ENCODE data around the gene TREM1. TPM values are rescaled to one million over a fixed set of nuclear protein-coding genes. Genes with fewer than 3 reads are reported as not detected.

Gene TREM1
- total RNA-seq = 1 to 10 TPM; 1.1 to 9.3 (median 1.2) TPM

GRCh38 chr6:41286544-41287346 lies at the start of gene TREM1:
Gene TREM1 (minus strand): TSS chr6:41286682. CDS start chr6:41286655, 27 bp downstream.
- Histone ChIP-seq H3K4me3 (no peak within 1 kb of the TSS), H3K27me3 (peaks cover 0 to 8% (median 0%) of the 10 kb centered on the region in 4 donors), H3K36me3 (no peaks in the 10 kb centered on the region), H3K4me1 (peaks cover 0 to 10% (median 0%) of the 10 kb centered on the region in 4 donors), H3K27ac (replicated peaks in 1 of 4) (peak within 1 kb of the TSS in 1 of 4 donors; percentile 32), H3K9me3 (no peaks in the 10 kb centered on the region)
- peak; percentile 89 for DNase-seq (ENCODE audit: extremely low spot score)
- intact Hi-C loops (cut with DNase I) = no loop called here
- TF ChIP-seq CTCF (IDR thresholded peaks at IDR 0.05) = no peak
- no peak for TF ChIP-seq POLR2A (IDR thresholded peaks at IDR 0.05; ENCODE audit: low read depth)
- peak; percentile 26 to 41 for TF ChIP-seq POLR2AphosphoS5 (IDR thresholded peaks at IDR 0.05)
- TF ChIP-seq EP300 (IDR thresholded peaks at IDR 0.05) = no peak
- 65% methylated on average over 8 of the region's 8 CpGs for WGBS

- Histone ChIP-seq H3K4me3 (no peak overlapping the region), H3K27ac (replicated peaks in 1 of 4) (no peak overlapping the region), H3K27me3 (peaks cover 0 to 46% (median 4%) of the 10 kb centered on the region in 4 donors), H3K36me3 (no peaks in the 10 kb centered on the region), H3K4me1 (no peaks in the 10 kb centered on the region), H3K9me3 (no peaks in the 10 kb centered on the region)
- 83% methylated on average over 9 of the region's 11 CpGs for WGBS
- no peak for DNase-seq (ENCODE audit: extremely low spot score)
- intact Hi-C loops (cut with DNase I) = no loop called here
- no peak for TF ChIP-seq POLR2A (IDR thresholded peaks at IDR 0.05; ENCODE audit: low read depth)
- no peak for TF ChIP-seq POLR2AphosphoS5 (IDR thresholded peaks at IDR 0.05)
- no peak for TF ChIP-seq EP300 (IDR thresholded peaks at IDR 0.05)
- no peak for TF ChIP-seq CTCF (IDR thresholded peaks at IDR 0.05)
Measured at GRCh38 chr6:41335943-41336342, 49.5 kb upstream of the TREM1 start.

GRCh38 chr6:41335296-41335695 lies 48.8 kb upstream of the TREM1 start, which contains the start of gene NCR2:
Gene NCR2 (plus strand): TSS chr6:41335608. CDS start chr6:41335877, 269 bp downstream.
- peaks cover 0 to 46% (median 4%) of the 10 kb centered on the region in 4 donors for H3K27me3 ChIP-seq
- H3K4me3 ChIP-seq = no peak within 1 kb of the TSS
- H3K36me3 ChIP-seq = no peaks in the 10 kb centered on the region
- no peaks in the 10 kb centered on the region for H3K4me1 ChIP-seq
- H3K27ac ChIP-seq (replicated peaks in 1 of 4) = no peak within 1 kb of the TSS
- no peaks in the 10 kb centered on the region for H3K9me3 ChIP-seq
- peak; percentile 90 for DNase-seq (ENCODE audit: extremely low spot score)
- 84% methylated on average over 5 of the region's 5 CpGs for WGBS
- no peak for TF ChIP-seq POLR2A (IDR thresholded peaks at IDR 0.05; ENCODE audit: low read depth)
- no peak for TF ChIP-seq EP300 (IDR thresholded peaks at IDR 0.05)
- no peak for TF ChIP-seq POLR2AphosphoS5 (IDR thresholded peaks at IDR 0.05)
- TF ChIP-seq CTCF (IDR thresholded peaks at IDR 0.05) = no peak
- intact Hi-C loops (cut with DNase I) = no loop called here

- Histone ChIP-seq H3K27ac (replicated peaks in 1 of 4) (no peak overlapping the region), H3K4me1 (no peaks in the 10 kb centered on the region), H3K4me3 (no peak overlapping the region), H3K9me3 (no peaks in the 10 kb centered on the region), H3K36me3 (no peaks in the 10 kb centered on the region), H3K27me3 (peaks cover 0 to 46% (median 4%) of the 10 kb centered on the region in 4 donors)
- WGBS = 54% methylated on average over 11 of the region's 11 CpGs
- TF ChIP-seq POLR2A (IDR thresholded peaks at IDR 0.05; ENCODE audit: low read depth) (no peak), EP300 (IDR thresholded peaks at IDR 0.05) (no peak), CTCF (IDR thresholded peaks at IDR 0.05) (peak in 1 of 3 experiments; percentile 4), POLR2AphosphoS5 (IDR thresholded peaks at IDR 0.05) (no peak)
- peak; percentile 91 for DNase-seq (ENCODE audit: extremely low spot score)
- intact Hi-C loops (cut with DNase I) = no loop called here
Measured at GRCh38 chr6:41334482-41335040, 48.1 kb upstream of the TREM1 start.
